Colonic mucosa (tissue), 4 donors: ENCODE measurements around the gene EXOC4. TPM values are rescaled to one million over a fixed set of nuclear protein-coding genes. Genes with fewer than 3 reads are reported as not detected.

Experiments used
- DNase-seq: peaks from one replicate; pipeline ENCODE4 v3.0.0-alpha.2; 2020
- H3K27ac ChIP-seq: fragments of 200-600 bp; one replicate; pipeline ENCODE4 v1.8.0; 2021
- H3K27me3 ChIP-seq: fragments of 200-600 bp; one replicate; pipeline ENCODE4 v1.8.0; 2021
- H3K36me3 ChIP-seq: fragments of 200-600 bp; one replicate; pipeline ENCODE4 v1.8.0; 2021
- H3K4me1 ChIP-seq: fragments of 200-600 bp; one replicate; pipeline ENCODE4 v1.8.0; 2021; ENCODE audit warnings: mild to moderate bottlenecking
- H3K4me3 ChIP-seq: fragments of 200-600 bp; one replicate; pipeline ENCODE4 v1.8.0; 2021
- H3K9ac ChIP-seq, 2 donors: one replicate each; pipeline ENCODE4 v1.7.0; 2013; ENCODE audit warnings: control low read depth in 2 of 2, low read depth in 2 of 2, low read length in 2 of 2
- H3K9me3 ChIP-seq: fragments of 200-600 bp; one replicate; pipeline ENCODE4 v1.8.0; 2021
- intact Hi-C: fragments of 100-400 bp; cut with DNase I; formaldehyde crosslinking; loops from one replicate; pipeline ENCODE4 v1.14.1; 2022
- total RNA-seq, 2 donors: library from RNA; stranded (reverse); fragmentation: NEBNext Ultra II Directional in 1 of 2; extraction: Animal tissue kit (Norgen Biotek cat#: 25700) in 1 of 2; gene quantifications; one replicate each; pipeline ENCODE4 v1.2.1, GENCODE V29; 2021
- TF ChIP-seq, protein P1 (sequence below): fragments of 200-600 bp; IDR thresholded peaks from one replicate; pipeline ENCODE4 v1.8.0; 2022; ENCODE audit warnings: antibody characterized with exemption, mild to moderate bottlenecking
- donor health status: healthy.
- donor health status: DM: no; HTN: no; CAD: no.
- donor health status: DM: no; HTN: no; CAD: no.

The EXOC4 gene
- total RNA-seq, 2 donors from 2014 or later, result 61.1 to 73.3 TPM

- Histone ChIP-seq H3K36me3 (no peaks in the 10 kb centered on the region), H3K4me3 (no peak overlapping the region), H3K4me1 (no peaks in the 10 kb centered on the region), H3K27ac (no peak overlapping the region), H3K9ac (no peak overlapping the region), H3K9me3 (no peaks in the 10 kb centered on the region), H3K27me3 (no peaks in the 10 kb centered on the region)
- DNase-seq, result no peak
- intact Hi-C loops, result no loop called here
- TF ChIP-seq, protein P1, sequence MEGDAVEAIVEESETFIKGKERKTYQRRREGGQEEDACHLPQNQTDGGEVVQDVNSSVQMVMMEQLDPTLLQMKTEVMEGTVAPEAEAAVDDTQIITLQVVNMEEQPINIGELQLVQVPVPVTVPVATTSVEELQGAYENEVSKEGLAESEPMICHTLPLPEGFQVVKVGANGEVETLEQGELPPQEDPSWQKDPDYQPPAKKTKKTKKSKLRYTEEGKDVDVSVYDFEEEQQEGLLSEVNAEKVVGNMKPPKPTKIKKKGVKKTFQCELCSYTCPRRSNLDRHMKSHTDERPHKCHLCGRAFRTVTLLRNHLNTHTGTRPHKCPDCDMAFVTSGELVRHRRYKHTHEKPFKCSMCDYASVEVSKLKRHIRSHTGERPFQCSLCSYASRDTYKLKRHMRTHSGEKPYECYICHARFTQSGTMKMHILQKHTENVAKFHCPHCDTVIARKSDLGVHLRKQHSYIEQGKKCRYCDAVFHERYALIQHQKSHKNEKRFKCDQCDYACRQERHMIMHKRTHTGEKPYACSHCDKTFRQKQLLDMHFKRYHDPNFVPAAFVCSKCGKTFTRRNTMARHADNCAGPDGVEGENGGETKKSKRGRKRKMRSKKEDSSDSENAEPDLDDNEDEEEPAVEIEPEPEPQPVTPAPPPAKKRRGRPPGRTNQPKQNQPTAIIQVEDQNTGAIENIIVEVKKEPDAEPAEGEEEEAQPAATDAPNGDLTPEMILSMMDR, result no peak
Measured at GRCh38 chr7:133246558-133246957, 6.3 kb upstream of the EXOC4 start.

GRCh38 chr7:133248901-133249300, 4.0 kb upstream of the EXOC4 start:
- TF ChIP-seq, protein P1, result no peak
- H3K27me3 ChIP-seq, result no peaks in the 10 kb centered on the region
- H3K4me3 ChIP-seq, result no peak overlapping the region
- no peaks in the 10 kb centered on the region for H3K36me3 ChIP-seq
- no peaks in the 10 kb centered on the region for H3K9me3 ChIP-seq
- no peaks in the 10 kb centered on the region for H3K4me1 ChIP-seq
- intact Hi-C loops, result no loop called here
- no peak overlapping the region for H3K27ac ChIP-seq
- no peak overlapping the region for H3K9ac ChIP-seq
- DNase-seq, result no peak

DNA sequence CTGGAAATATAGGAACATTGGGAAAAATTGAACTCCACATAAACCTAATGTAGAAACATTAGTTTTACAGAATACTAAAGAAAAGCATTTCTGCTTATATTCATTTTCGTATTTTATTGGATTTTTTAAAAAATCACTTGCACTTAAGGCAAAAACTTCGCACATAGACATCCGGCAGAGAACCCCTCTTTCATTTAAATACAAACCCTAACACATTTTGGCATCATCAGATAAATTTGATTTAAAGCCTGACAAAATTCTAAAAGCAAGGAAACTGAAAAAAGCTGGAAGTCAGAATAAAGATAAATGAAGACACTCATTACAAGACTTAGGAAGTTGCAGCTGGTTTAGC, 396 bp upstream of the EXOC4 start:
- no peak for DNase-seq
- no peak overlapping the region for H3K27ac ChIP-seq
- H3K36me3 ChIP-seq, result no peaks in the 10 kb centered on the region
- intact Hi-C loops, result no loop called here
- peak overlapping the region; percentile 79 for H3K4me3 ChIP-seq
- H3K9me3 ChIP-seq, result no peaks in the 10 kb centered on the region
- H3K4me1 ChIP-seq, result peaks cover 3% of the 10 kb centered on the region
- TF ChIP-seq, protein P1, result no peak
- no peaks in the 10 kb centered on the region for H3K27me3 ChIP-seq
- no peak overlapping the region for H3K9ac ChIP-seq

DNA sequence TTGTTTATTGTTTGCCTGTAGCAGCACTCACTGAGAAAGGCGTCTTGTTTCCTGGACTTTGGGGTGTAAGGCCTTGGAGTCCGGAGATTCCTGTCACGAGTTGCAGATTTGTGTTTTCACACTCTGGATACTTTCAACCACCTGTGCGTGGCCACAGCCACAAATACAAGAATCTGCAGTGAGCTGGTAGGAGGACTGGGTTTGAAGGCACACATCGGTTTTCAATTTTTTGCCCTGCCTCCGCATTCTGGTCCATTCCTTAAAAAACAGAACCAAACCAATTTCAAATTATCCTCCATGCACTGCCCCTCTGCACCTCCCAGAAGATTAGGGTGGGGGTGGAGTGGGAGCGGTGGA, 619 bp downstream of the EXOC4 start:
- TF ChIP-seq, protein P1, result no peak
- Histone ChIP-seq H3K27me3 (no peaks in the 10 kb centered on the region), H3K4me1 (peaks cover 3% of the 10 kb centered on the region), H3K9ac (peak overlapping the region; percentile 81 to 89), H3K4me3 (peak overlapping the region; percentile 79), H3K27ac (peak overlapping the region; percentile 38), H3K9me3 (no peaks in the 10 kb centered on the region), H3K36me3 (no peaks in the 10 kb centered on the region)
- DNase-seq, result peak; percentile 24
- intact Hi-C loops, result no loop called here

- intact Hi-C loops, result no loop called here
- no peaks in the 10 kb centered on the region for H3K27me3 ChIP-seq
- no peak for DNase-seq
- no peak overlapping the region for H3K4me3 ChIP-seq
- TF ChIP-seq, protein P1, result no peak
- H3K9ac ChIP-seq, result no peak overlapping the region
- no peaks in the 10 kb centered on the region for H3K36me3 ChIP-seq
- H3K4me1 ChIP-seq, result peaks cover 3% of the 10 kb centered on the region
- no peaks in the 10 kb centered on the region for H3K9me3 ChIP-seq
- no peak overlapping the region for H3K27ac ChIP-seq
Measured at GRCh38 chr7:133255486-133255885, 2.6 kb downstream of the EXOC4 start.

- Histone ChIP-seq H3K9ac (no peak overlapping the region), H3K4me3 (no peak overlapping the region), H3K27me3 (no peaks in the 10 kb centered on the region), H3K9me3 (no peaks in the 10 kb centered on the region), H3K4me1 (peaks cover 3% of the 10 kb centered on the region), H3K27ac (no peak overlapping the region), H3K36me3 (no peaks in the 10 kb centered on the region)
- no peak for DNase-seq
- intact Hi-C loops, result no loop called here
- TF ChIP-seq, protein P1, result no peak
Measured at GRCh38 chr7:133258174-133258573, 5.3 kb downstream of the EXOC4 start.
